HEK293 (cell line): ENCODE results near the gene WNT5B.

ENCODE experiments used
- CTCF ChIA-PET: fragments of 350-600 bp; formaldehyde crosslinking; extraction: SDS; loops from one replicate; lab custom pipeline; 2021; ENCODE audit warnings: antibody characterized with exemption; lab: Yijun Ruan, JAX
- POLR2A ChIA-PET: fragments of 300-600 bp; formaldehyde crosslinking; extraction: SDS; loops from one replicate; lab custom pipeline; 2020; ENCODE audit warnings: antibody characterized with exemption, inconsistent platforms; lab: Yijun Ruan, JAX
- H3K27ac ChIP-seq: fragments of 200-500 bp; sonication (Bioruptor generic); 2 replicates; pipeline ENCODE4 v1.5.1; 2014; ENCODE audit warnings: low read depth, low read length, control low read depth, inconsistent platforms; ENCODE audit errors: extremely low read depth
- H3K36me3 ChIP-seq, 2 experiments: fragments of 200-500 bp in 1 of 2; sonication (Bioruptor generic) in 1 of 2; 1 replicate in 1 of 2; 2 replicates in 1 of 2; pipeline ENCODE4 v1.5.1; 2014 to 2017; ENCODE audit warnings: inconsistent platforms in 2 of 2, low read length in 2 of 2; ENCODE audit not compliant: control insufficient read depth in 2 of 2, insufficient read depth in 1 of 2
- H3K4me1 ChIP-seq: fragments of 200-500 bp; sonication (Bioruptor generic); 2 replicates; pipeline ENCODE4 v1.5.1; 2014; ENCODE audit warnings: mild to moderate bottlenecking, low read length, inconsistent platforms; ENCODE audit not compliant: control insufficient read depth, insufficient read depth
- H3K4me3 ChIP-seq: 2 replicates; pipeline ENCODE4 v1.5.1; 2011; ENCODE audit warnings: low read depth, mild to moderate bottlenecking, control low read depth, low read length, moderate library complexity
- H3K9me3 ChIP-seq: fragments of 200-500 bp; sonication (Bioruptor generic); 2 replicates; pipeline ENCODE4 v1.5.1; 2014; ENCODE audit warnings: low read depth, low read length, inconsistent platforms; ENCODE audit not compliant: control insufficient read depth, insufficient read depth
- ZBTB17 ChIP-seq: fragments of 450-650 bp; formaldehyde crosslinking; IDR thresholded peaks from 2 replicates; pipeline ENCODE4 v1.5.1; 2016; ENCODE audit warnings: missing biosample characterization, missing genetic modification characterization
- ZFP3 ChIP-seq: fragments of 450-650 bp; formaldehyde crosslinking; IDR thresholded peaks from 2 replicates; pipeline ENCODE4 v1.5.1; 2016; ENCODE audit warnings: low read depth, missing biosample characterization, missing genetic modification characterization
- ZFP41 ChIP-seq: fragments of 450-650 bp; formaldehyde crosslinking; IDR thresholded peaks from 2 replicates; pipeline ENCODE4 v1.5.1; 2016; ENCODE audit warnings: missing biosample characterization, missing genetic modification characterization, borderline replicate concordance
- ZNF140 ChIP-seq: fragments of 450-650 bp; formaldehyde crosslinking; IDR thresholded peaks from 2 replicates; pipeline ENCODE4 v1.5.1; 2016; ENCODE audit warnings: missing biosample characterization, missing genetic modification characterization
- ZNF211 ChIP-seq: fragments of 450-650 bp; formaldehyde crosslinking; IDR thresholded peaks from 2 replicates; pipeline ENCODE4 v1.5.1; 2016; ENCODE audit warnings: low read depth, missing biosample characterization, missing genetic modification characterization
- ZNF292 ChIP-seq: fragments of 450-650 bp; formaldehyde crosslinking; IDR thresholded peaks from 2 replicates; pipeline ENCODE4 v1.5.1; 2016; ENCODE audit warnings: low read depth, missing biosample characterization, missing genetic modification characterization, borderline replicate concordance
- ZNF366 ChIP-seq: fragments of 450-650 bp; formaldehyde crosslinking; conservative IDR thresholded peaks from 2 replicates; pipeline ENCODE4 v1.5.1; 2016; ENCODE audit warnings: missing biosample characterization, missing genetic modification characterization
- ZNF600 ChIP-seq: fragments of 450-650 bp; formaldehyde crosslinking; IDR thresholded peaks from 2 replicates; pipeline ENCODE4 v1.5.1; 2016; ENCODE audit warnings: missing biosample characterization, missing genetic modification characterization
- ZNF610 ChIP-seq: fragments of 450-650 bp; formaldehyde crosslinking; IDR thresholded peaks from 2 replicates; pipeline ENCODE4 v1.5.1; 2016; ENCODE audit warnings: missing biosample characterization, missing genetic modification characterization, borderline replicate concordance
- ZNF621 ChIP-seq: fragments of 450-650 bp; formaldehyde crosslinking; IDR thresholded peaks from 2 replicates; pipeline ENCODE4 v1.5.1; 2017; ENCODE audit warnings: missing biosample characterization, missing genetic modification characterization
- ZNF629 ChIP-seq: fragments of 450-650 bp; formaldehyde crosslinking; IDR thresholded peaks from 2 replicates; pipeline ENCODE4 v1.5.1; 2017; ENCODE audit warnings: missing biosample characterization, missing genetic modification characterization
- TF ChIP-seq, protein P1 (sequence below): fragments of 450-650 bp; formaldehyde crosslinking; IDR thresholded peaks from 2 replicates; pipeline ENCODE4 v1.5.1; 2017; ENCODE audit warnings: missing biosample characterization, missing genetic modification characterization

The WNT5B gene

DNA sequence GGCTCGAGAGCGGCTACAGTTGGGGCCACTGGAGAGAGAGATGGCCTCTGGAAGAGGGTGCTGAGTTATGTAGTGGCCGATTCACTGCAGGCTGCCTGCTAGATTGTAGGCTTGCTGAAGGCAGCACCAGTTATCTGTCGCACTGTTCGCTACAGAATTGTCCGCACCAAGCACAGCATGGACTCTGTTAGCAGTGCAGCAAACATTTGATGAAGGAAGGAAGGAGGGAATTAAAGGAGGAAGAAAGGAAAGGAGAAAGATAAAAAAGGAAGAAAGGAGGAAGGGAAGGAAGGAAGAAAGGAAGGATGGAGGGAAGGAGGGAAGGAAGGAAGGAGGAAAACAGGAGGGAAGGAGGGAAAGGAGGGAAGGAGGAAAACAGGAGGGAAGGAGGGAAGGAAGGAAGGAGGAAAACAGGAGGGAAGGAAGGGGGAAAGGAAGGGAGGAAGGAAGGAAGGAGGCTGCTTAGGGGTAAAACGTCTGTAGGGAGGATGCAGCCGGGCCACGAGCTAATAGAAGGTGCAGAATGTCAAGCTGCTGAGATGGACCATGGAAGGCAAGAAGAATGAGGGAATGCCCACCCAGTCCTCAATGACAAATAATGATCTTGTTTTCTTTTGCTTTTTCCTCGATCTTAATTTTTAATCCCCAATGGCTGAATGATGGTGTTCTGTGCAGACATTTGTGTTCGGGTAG is 34.6 kb downstream of the WNT5B start:
- ChIA-PET POLR2A (no interaction called here), CTCF (no interaction called here)
- Histone ChIP-seq H3K9me3 (no peaks in the 10 kb centered on the region), H3K4me1 (0 out of 2 replicates have a peak, but pooled peaks cover 2% of the 10 kb centered on the region), H3K27ac (peak overlapping the region; percentile 70; the same call in 1 of the 2 replicates), H3K4me3 (no peak overlapping the region), H3K36me3 (no peaks in the 10 kb centered on the region)
- peak; percentile 13; the same call in 1 of the 2 replicates for TF ChIP-seq ZNF621 (tag by site-specific recombination)
- TF ChIP-seq ZNF140 (tag by site-specific recombination) = no peak
- TF ChIP-seq ZNF366 (tag by site-specific recombination) = peak; percentile 98

DNA sequence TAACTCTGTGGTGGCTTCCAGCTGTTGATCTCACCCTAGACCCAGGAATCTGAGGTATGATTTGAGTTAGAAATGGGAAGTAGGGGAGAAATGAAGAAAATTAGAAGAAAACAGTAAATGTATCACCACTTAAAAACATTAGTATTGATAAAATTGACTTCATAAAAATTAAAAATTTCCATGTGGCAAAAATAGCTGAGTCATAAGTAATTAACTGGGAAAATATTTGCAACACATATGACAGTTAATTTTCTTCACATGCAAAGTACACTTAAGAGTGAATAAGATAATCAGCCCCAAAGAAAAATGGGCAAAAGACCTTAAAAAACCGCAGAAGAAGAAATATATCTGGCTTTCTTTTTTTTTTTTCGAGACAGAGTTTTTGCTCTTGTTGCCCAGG is 36.3 kb downstream of the WNT5B start:
- H3K36me3 ChIP-seq = no peaks in the 10 kb centered on the region
- H3K9me3 ChIP-seq = no peaks in the 10 kb centered on the region
- H3K4me3 ChIP-seq = no peak overlapping the region
- CTCF ChIA-PET = interaction anchor here (0.7 kb wide), 3 partner anchors 11 to 1026 kb away, joined by 3 to 4 read pairs (median 3); no protein-coding TSS in a partner anchor
- no peak overlapping the region for H3K27ac ChIP-seq
- POLR2A ChIA-PET = no interaction called here
- peaks cover 6% of the 10 kb centered on the region; the same call in 1 of the 2 replicates for H3K4me1 ChIP-seq
- TF ChIP-seq ZNF629 = no peak
- TF ChIP-seq, all 188 proteins: peak for 0

DNA sequence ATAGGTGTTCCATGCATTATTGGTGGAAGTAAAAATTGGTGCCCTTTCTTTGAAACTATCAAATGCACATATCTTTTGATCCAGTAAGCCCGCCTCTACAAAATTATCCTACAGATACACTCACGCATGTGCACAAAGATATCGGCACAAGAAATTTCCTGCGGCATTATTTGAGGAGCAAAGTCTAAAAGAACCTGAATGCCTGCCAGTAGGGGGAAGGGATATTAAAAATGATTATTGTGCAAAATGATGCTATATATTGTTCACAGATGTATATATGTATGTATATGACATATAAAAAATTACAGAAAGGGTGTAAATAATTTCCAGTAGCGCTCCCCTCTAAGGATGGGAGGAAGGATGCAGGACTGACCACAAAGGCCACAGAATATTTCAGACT is 37.2 kb downstream of the WNT5B start:
- TF ChIP-seq ZFP41 (tag by site-specific recombination) = no peak
- no peak for TF ChIP-seq ZNF610 (tag by site-specific recombination)
- TF ChIP-seq ZNF621 (tag by site-specific recombination) = no peak
- CTCF ChIA-PET = interaction anchor here (0.7 kb wide), 1 partner anchor 60 kb away, joined by 3 read pairs; no protein-coding TSS in a partner anchor
- POLR2A ChIA-PET = no interaction called here
- Histone ChIP-seq H3K9me3 (no peaks in the 10 kb centered on the region), H3K4me1 (peaks cover 9% of the 10 kb centered on the region; the same call in 1 of the 2 replicates), H3K27ac (no peak overlapping the region), H3K36me3 (no peaks in the 10 kb centered on the region), H3K4me3 (no peak overlapping the region)

DNA sequence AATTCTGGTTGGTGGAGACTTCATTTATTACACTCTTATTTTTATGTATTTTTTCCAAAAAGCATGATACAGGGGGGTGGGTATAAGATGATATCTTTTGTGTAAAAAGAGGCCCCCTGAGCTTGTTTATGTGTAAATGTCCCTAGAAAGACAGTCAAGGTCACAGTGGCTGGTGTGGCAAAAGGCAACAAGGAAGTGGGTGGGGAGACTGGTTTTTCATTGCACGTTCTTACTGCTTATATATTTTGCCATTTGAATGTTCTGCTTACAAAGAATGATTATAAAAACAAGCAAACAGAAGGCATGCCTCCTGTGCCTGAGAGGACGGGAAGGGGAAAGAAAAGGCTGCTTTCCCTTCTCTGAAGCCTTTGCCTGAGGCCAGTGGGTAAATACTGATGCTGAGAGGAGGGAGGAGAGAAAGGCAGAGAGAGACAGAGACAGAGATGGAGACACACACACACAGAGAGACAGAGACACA is 37.7 kb downstream of the WNT5B start:
- TF ChIP-seq ZNF600 (tag by site-specific recombination) = no peak
- TF ChIP-seq, protein P1, sequence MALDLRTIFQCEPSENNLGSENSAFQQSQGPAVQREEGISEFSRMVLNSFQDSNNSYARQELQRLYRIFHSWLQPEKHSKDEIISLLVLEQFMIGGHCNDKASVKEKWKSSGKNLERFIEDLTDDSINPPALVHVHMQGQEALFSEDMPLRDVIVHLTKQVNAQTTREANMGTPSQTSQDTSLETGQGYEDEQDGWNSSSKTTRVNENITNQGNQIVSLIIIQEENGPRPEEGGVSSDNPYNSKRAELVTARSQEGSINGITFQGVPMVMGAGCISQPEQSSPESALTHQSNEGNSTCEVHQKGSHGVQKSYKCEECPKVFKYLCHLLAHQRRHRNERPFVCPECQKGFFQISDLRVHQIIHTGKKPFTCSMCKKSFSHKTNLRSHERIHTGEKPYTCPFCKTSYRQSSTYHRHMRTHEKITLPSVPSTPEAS (tag by site-specific recombination) = no peak
- no peak for TF ChIP-seq ZFP3 (tag by site-specific recombination)
- TF ChIP-seq ZBTB17 (tag by site-specific recombination) = no peak
- TF ChIP-seq ZNF211 (tag by site-specific recombination) = no peak
- no peak for TF ChIP-seq ZNF292 (tag by site-specific recombination)
- Histone ChIP-seq H3K9me3 (no peaks in the 10 kb centered on the region), H3K36me3 (no peaks in the 10 kb centered on the region), H3K4me3 (no peak overlapping the region), H3K4me1 (peaks cover 9% of the 10 kb centered on the region; the same call in 1 of the 2 replicates), H3K27ac (no peak overlapping the region)
- ChIA-PET CTCF (interaction anchor here (0.7 kb wide), 1 partner anchor 61 kb away, joined by 3 read pairs; no protein-coding TSS in a partner anchor), POLR2A (no interaction called here)
